HK-2 (cell line): ENCODE results near the gene TAF4.
"Not testable (repeated sequence)": the region's sequence is repeated elsewhere in the genome, so short reads cannot be mapped to it uniquely, and the experiment has no call there.

Experiments
- DNase-seq: peaks from one replicate; pipeline ENCODE4 v3.0.0-alpha.2; 2018; ENCODE audit not compliant: unreplicated experiment

TAF4 gene

DNA sequence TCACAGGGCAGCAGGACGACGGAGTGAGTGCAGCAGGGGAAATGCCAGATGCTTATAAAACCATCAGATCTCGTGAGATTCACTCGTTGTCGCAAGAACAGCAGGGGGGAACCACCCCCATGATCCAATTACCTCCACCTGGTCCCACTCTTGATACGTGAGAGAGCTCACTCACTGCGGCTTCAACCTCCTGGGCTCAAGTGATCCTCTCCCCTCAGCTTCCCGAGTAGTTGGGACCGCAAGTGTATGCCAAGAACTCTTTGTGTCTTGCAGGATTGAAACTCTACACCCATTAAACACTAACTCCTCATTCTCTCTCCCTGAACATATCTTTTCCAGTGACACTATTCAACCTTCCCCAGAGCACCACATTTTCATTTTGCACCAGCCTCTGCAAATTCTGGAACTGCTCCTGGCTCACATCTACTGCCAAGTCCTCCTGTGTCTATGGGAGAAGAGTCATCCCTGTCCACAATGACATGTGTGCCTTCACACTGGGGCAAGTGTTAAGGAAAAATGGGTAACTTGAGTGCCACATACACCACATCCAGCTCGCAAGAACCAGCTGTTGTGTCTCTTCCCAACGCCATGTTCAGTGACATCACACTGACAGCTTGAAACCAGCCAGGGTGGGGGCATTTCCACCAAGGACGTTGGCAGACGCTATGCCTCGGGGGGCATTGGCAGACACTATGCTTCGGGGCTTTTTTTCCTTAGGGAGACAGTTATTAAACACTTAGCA is 14.7 kb upstream of the TAF4 start:
- no peak for DNase-seq

DNA sequence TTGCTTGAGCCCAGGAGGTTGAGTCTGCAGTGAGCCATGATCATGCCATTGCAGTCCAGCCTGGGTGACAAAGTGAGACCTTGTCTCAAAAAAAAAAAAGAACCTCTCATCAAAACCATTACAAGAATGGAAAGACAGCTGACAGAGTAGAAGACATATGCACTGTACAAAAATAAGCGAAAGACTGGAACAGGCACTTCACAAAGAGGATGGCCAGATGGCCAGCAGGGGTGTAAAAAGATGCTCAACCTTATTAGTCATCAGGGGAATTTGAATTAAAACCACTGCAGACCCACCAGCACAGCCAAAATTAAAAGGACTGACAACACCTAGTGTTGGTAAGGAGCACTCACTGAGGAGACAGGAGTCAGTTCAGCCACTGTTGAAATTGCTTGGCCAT is 13.5 kb upstream of the TAF4 start:
- DNase-seq = no peak

DNA sequence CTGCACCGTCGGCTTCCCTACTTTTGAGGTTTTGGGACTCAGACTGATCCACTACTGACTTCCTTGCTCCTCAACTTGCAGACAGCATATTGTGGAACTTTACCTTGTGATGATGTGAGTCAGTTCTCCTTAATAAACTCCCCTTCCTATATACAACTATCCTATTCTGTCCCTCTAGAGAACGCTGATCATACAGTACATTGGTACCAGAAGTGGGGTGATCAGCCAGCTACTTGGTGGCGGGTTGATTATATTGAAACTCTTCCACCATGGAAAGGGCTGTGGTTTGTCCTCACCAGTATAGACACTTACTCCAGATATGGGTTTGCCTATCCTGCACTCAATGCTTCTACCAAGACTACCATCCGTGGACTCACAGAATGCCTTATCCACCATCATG is 7.6 kb upstream of the TAF4 start:
- DNase-seq = no peak

DNA sequence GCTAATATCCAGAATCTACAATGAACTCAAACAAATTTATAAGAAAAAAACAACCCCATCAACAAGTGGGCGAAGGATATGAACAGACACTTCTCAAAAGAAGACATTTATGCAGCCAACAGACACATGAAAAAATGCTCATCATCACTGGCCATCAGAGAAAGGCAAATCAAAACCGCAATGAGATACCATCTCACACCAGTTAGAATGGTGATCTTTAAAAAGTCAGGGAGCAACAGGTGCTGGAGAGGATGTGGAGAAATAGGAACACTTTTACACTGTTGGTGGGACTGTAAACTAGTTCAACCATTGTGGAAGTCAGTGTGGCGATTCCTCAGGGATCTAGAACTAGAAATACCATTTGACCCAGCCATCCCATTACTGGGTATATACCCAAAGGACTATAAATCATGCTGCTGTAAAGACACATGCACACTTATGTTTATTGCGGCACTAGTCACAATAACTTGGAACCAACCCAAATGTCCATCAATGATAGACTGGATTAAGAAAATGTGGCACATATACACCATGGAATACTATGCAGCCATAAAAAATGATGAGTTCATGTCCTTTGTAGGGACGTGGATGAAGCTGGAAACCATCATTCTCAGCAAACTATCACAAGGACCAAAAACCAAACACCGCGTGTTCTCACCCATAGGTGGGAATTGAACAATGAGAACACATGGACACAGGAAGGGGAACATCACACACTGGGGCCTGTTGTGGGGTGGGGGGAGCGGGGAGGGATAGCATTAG is 6.2 kb upstream of the TAF4 start:
- DNase-seq = not testable (repeated sequence)

DNA sequence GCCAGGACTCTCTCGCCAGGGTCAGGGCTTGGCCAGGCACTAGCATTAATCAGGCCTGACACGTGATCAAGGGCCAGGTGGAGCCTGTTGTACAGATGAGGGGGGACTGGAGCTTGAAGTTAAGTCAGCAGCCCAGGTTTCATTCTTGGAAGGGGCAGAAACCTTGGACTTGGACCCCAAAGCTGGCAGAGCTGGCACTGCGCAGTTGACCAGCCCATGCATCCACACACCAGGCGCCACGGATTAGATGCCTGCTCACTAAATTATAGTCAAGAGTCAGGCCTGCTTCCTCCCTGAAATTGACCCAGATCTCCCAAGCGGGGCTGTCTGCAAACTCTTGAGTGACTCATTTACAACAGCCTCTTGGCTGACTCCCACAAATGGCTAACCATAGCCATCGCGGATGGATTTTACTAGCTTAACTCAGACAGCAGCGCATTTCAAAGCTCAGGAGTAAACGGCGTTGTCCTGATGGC is 4.1 kb upstream of the TAF4 start:
- DNase-seq = peak; percentile 61

DNA sequence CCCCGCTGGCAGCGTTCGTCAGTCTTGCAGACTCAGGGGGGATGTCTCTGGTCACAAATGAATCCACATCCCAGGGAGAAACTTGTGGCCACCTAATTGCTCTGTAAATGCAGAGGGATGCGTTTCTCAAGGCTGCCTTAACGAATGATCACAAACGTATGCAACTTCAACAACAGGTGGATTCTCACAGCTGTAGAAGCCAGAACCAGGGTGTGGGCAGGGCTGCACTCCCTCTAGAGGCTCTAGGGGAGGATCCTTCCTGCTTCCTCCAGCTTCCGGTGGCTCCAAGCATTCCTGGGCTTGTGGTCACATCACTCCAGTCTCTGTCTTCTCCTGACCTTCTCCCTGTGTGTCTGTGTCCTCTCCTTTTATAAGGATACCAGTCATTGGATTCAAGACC is 3.3 kb upstream of the TAF4 start:
- DNase-seq = no peak

DNA sequence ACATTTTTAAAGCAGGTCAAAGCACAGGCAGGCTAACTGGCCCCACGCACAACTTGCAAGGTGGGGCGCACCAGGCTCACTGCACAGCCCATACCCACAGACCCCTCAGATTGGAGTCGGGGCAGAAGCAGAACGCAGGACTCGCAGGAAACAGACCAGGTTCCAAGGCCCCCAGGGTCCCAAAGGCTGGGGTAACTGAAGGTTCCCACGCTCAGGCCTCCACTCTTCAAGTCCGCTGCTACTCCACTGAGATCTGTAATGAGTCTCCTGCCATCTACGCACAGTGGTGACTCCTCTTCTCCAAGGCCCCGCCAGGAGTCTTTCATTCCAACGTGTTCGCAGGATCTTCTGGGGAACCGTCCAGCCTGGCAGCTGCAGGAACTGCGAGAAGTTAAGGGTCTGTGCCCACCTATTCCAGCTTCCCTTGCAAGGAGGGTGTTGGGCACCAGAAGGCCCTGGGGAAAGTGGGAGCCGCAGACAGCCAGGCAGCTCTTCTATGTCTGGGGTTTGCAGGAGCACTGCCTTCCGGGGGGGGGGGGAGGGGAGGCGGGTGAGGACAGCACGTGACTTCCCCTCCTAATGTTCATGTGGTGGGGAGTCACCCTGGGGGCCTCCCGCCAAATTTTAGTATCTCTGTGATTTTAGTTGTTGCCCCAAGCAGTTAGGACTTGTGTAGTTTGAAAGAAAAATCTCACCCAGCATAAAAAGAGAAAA is 2.0 kb upstream of the TAF4 start:
- no peak for DNase-seq

DNA sequence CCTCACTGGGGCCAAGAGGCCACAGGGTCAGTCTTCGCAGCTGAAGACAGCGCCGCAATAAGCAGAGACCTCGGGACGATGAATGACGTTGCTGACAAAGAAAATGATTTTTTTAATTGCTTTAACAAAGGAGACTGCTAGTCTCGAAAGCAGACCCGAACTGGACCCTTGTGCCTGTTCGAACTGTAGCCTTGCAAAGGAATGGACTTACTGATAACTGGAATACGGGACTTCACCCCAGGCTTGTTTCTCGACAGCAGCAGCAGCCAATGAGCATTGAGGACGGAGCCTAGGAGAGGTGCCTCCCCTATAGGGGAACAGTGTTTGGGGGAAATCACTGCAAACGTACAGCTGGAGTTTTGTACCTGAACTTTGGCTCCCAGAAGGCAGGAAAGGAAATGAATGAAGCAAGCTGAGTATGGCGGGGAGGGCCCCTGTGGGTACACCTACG is 1.3 kb upstream of the TAF4 start:
- no peak for DNase-seq

DNA sequence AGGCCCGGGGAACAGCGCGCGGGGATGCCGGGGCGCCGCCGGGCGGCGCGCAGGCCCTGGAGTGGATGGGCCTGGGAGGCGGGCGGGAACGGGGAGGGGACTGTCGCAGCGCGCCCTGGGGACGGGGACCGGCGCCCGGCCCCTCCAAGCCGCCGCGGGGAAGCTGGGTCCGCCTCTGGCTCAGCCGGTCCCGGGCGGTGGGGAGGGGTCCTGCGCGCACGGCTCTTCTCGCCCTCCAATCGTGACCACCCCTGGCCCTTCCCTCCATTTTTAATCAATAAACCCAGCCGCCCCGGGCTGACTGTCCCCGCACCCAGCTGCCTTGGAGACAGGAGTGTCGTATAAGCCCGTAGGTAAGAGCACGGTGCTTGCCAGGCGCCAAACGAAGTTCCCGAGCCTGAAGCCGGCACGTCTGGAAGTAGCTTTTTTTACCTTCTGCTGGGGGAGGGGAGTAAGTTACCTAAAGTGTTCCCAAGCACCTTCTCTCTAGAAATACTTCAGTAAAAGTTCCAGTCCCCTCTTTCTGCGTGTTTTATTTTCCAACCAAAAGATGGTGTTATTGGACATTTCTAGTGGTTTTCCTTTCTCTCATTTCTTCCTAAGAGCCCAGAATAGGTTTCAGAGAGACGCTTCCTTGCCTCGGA is 780 bp upstream of the TAF4 start:
- peak; percentile 72 for DNase-seq

DNA sequence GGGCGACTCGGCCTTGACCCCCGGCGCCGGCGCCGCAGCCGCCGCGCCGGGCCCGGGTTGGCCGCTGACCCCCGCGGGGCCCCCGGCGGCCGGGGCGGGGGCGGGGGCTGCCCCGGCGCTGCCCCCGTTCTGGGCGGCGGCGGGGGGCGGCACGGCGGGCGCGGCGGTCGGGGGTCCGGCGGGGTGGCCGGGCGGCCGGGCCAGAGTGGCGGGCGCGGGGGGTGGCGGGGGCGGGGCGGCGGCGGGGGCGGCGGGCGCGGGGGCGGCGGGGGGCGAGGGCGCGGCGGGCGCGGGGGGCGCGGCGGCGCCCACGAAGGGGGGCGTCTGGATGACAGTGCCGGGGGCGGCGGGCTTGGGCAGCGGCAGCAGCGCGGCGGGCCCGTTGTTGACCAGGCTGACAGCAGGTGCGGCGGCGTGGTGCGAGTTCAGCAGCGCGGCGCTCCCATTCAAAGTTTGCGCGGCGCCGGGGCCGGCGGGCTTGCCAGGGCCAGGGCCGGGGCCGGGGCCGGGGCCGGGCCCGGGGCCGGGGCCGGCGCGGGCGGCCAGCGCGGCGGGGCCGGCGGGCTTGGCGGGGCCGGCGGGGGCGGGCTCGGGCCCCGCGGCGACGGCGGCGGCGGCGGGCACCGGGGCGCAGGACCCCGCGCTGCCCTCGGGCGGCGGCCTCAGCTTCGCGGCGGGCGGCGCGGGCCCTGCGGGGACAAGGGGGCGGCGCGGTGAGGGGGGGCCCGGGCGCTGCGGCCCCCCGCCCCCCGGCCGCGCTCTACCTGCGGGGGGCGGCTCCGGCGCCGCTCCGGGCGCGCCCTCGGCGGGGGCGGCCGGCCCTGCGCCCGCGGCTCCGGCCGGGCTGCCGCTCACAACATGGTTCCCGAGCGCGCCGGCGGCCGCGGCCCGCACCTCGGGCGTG is 659 bp downstream of the TAF4 start:
- no peak for DNase-seq

DNA sequence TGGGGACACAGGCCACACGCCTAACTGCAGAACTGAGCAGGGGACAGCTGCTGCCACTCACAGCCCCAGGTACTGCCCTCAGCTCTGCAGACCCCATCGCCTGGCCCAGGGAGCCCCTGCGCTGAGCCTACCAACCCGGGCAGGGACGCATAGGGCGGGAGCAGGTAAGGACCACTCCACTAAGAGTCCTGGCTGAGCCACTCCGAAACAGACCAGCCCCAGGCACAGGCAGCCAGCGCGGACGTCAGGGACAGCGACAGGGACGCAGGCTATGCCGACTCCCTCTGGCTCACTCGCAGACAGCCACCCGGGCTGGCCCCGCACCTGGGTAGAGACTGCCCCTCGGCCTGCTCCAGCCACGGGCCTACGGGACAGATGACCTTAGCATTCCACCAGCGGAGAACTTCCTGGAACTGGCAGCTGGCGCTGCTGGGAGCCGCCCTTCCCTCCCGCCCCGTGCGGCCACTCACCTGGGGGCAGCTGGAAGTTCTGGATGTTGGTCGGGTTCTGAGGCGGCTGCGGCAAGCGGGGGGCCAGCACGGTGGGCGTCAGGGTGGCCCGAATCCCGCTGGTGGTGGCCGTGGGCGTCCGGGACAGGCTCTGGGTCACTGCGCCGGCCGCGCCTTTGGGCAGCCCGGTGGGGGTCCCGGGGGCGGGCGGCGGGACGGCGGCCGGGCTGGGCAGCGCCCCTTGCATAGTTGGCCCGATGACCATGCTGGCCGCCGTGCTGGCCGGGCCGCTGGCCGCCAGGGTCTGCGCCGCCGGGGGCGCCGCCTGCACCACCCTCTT is 1.5 kb downstream of the TAF4 start:
- no peak for DNase-seq

DNA sequence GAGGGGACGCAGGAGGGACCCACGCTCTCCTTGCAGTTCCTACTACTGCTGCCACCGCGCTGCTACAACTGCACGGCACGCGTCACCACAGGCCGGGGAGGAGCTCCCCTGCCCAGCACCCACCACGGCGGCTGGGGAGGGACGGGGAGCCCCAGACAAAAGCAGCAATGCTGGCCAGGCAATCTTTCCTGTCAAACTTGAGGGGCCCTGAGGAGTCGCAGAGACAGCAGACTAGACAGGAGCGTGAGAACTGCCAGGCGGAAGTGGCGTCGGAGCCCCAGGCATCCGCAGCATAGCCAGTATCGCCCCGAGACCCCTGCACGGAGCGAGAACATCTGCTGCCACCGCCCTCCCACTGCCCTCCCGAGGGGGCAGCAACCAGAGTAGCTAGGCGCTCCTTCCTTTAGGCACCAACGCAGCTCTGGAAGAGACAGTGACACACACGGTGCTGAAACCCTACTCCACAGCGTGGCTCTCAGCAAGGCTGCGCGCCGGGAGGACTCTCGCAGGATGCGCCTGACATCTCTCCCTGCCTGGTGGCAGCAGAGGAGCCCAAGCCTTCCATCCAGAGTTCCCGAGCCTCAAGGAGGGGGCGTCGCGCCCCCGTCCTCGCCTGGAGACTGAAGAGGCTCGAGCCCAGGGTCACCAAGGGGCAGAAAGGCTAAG is 2.2 kb downstream of the TAF4 start:
- DNase-seq = no peak

DNA sequence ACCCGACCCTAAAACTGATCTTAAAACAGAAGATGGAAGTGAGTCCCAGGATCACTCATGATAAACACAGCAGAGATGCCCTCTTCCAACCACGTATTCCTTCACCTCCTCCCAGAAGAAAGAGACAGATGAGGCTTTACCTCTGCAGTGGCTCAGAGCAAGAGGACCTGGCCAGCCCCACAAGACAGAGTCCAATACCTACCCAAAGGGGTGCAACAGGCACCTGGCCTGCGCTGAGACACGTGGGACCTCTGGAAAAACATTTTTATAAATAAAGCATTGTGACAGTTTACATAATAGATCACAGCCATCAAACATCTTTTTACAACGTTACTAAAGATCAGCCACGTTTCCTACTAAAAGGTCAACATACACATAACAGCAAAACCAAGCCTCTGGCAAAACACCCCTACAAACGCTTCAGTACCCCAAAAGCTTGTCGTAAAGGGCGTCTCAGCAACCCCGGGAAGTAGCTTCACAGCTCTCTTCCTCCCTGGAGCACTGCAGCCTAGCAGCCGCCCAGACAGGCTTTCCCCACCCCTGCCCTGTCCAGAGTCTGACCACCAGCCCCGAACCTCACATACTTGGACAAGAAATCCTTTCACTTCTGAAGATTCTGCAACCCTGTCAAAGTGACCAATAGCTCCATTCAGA is 2.9 kb downstream of the TAF4 start:
- no peak for DNase-seq

DNA sequence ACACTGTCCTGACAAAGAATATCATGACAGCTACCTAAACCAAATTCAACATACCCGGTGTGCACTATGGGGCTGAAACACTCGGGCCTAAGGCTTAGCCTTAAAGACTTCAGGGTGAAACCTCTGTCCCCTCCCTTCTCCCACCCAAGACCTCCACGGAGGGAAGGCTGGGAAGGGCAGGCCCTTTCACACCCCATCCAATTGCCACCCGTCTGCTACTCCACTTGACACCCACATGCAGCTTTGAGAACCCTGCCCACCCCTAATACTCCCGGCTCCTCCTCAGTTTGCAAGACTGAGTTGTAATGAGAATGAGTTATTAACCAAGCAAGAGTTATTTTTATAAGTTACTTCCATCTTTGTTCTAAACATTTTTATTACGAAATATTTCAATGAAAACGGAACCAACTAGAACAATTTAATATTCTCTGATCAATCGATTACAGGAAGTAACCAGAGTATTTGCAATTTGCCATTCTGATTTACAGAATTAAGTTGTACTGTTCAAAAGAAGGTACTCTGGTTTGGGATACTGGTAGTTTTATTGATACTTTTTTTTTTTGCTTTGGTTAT is 3.7 kb downstream of the TAF4 start:
- DNase-seq = no peak

DNA sequence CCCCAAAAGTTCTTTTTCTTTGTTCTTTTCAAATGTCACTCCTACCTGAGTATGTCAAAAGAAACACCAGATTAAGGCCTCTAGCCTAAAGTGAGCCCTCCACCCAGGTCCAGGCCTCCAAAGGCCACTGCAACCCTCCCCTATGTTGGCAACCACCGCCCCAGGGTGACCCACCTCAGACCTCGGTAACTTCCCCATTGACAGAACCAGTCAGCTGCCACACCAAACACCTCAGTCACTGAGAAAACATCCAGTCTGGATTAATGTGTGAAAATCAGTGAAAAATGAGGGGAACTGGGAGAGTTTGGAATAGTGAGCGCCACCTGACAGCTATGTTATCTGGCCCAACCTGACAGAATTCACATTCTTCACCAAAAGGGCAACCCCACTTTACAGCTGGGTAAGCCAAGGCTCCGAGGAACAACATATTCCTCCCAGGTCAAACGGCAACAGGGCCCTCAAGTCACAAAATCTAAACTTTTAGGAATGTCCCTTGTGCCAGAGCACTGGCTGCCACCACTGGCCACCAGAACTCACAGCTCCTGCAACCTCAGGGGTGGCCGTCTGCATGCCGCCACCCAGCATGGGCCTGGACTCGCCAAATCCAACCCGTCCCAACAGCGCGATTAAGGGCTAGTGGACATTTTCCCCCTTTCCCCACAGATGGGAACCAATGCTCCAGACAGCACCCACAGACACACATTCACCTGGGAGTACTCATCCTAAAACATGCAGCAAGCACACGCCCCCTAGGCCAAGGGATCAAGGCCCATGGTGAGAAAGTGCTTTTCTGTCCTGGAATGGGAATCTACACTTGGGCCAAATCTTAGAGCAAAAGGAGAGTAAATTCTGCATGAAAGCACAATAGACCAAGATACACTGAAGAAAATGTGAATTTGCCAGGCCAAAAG is 4.8 kb downstream of the TAF4 start:
- DNase-seq = no peak

DNA sequence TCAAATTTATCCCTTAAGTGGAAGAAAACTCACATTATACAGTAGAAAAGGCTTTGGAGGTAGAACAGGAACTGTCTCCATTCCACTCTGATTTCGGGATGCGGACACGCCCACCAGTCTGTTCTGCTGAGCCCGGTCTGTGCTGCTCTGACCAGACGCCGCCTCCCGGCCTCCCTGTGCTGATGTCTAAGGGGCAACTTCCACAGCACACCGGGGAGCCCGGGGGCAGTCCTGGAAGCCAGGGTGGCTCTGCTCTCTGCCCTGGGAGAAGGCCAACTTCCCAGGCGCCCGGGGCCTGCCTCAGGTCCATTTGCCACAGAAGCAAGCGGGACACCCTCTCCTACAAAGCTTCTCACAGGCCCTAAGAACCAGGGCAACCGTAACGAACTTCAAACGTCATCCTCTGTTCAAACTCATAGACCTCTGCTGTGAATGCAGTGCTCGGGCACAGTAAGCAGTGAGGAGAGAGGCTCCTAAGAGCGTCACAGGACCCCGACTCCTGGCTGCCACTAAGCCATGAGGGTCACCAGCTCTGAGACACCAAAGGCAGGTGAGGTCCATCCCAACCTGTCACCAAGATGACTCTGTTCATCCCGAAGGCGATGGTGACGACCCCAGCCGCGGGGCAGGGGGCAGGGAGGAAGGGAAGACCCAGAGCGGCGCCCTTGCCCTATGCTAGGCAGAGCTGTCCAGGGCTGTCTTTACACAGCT is 5.6 kb downstream of the TAF4 start:
- DNase-seq = no peak

DNA sequence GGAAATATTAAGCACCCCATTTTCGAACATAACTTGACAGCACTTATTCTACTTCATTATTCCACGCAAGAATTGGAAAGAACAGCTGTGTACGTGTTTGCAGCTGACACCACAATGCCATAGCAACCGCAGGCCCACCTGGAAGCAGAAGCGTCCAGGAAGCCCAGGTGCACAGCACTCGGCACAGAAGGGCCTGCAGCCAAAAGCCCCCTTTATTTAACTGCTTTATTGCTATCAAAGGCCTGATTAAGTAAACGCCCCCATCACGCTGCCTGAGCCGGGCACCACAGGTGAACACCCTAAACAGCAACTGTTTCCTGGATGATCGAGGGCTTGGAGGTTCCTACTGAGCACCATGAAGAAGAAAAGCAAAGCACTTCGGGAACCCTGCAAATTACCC is 6.3 kb downstream of the TAF4 start:
- no peak for DNase-seq
